Stimulated activated naive CD8-positive, alpha-beta T cell treated with anti-CD3 and anti-CD28 coated beads, Interleukin-15, Interleukin-2, amounts not matched to agents 100 ng/mL and 50 ng/mL, for 24 hours (primary cell): ENCODE data around the gene BAIAP2L1.
"Not testable (repeated sequence)": the region's sequence is repeated elsewhere in the genome, so short reads cannot be mapped to it uniquely, and the experiment has no call there.

Source experiments
- H3K27ac Mint-ChIP-seq: one replicate; pipeline ENCODE4 v1.8.0; 2021; ENCODE audit warnings: mild to moderate bottlenecking, mixed read lengths
- H3K27me3 Mint-ChIP-seq: one replicate; pipeline ENCODE4 v1.8.0; 2021; ENCODE audit warnings: mixed read lengths
- H3K36me3 Mint-ChIP-seq: one replicate; pipeline ENCODE4 v1.8.0; 2021; ENCODE audit warnings: low read depth, mixed read lengths
- H3K4me1 Mint-ChIP-seq: one replicate; pipeline ENCODE4 v1.8.0; 2021; ENCODE audit warnings: low read depth, mixed read lengths
- H3K4me3 Mint-ChIP-seq: one replicate; pipeline ENCODE4 v1.8.0; 2021; ENCODE audit warnings: mild to moderate bottlenecking, mixed read lengths
- H3K9me3 Mint-ChIP-seq: one replicate; pipeline ENCODE4 v1.8.0; 2021; ENCODE audit warnings: mixed read lengths

The BAIAP2L1 gene

DNA sequence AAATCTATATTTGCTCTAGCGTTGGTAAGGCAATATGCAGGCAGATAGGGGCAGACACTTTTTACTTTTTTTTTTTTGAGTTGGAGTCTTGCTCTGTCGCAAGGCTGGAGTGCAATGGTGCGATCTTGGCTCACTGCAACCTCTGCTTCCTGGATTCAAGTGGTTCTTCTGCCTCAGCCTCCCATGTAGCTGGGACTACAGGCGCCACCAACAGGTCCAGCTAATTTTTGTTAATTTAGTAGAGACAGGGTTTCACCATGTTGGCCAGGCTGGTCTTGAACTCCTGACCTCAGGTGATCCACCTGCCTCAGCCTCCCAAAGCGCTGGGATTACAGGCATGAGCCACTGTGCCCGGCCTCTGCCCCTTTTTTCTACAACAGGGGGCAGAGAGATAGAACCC is 12.8 kb upstream of the BAIAP2L1 start:
- H3K4me3 Mint-ChIP-seq, H3K9me3 Mint-ChIP-seq, H3K4me1 Mint-ChIP-seq, H3K36me3 Mint-ChIP-seq, H3K27ac Mint-ChIP-seq: not testable (repeated sequence)
- peaks cover 16% of the 10 kb centered on the region for H3K27me3 Mint-ChIP-seq

DNA sequence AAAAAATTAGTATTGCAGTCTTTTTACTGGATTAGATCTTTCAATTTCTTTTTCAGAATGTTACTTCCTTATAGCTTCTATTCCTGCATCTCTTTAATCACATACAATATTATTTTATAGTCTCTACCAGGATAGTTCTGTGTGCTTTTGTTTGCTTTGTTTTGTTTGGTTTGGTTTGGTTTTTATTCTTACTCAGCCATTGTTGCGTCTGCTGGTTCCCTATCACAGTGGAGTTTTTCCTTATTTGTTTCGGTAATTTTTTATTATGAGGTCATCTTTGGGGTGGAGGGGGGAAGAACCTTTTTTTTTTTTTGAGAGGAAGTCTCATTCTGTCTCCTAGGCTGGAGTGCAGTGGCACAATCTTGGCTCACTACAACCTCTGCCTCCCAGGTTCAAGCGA is 9.0 kb upstream of the BAIAP2L1 start:
- H3K9me3 Mint-ChIP-seq, result no peaks in the 10 kb centered on the region
- peaks cover 10% of the 10 kb centered on the region for H3K27me3 Mint-ChIP-seq
- no peak overlapping the region for H3K27ac Mint-ChIP-seq
- no peak overlapping the region for H3K4me3 Mint-ChIP-seq
- no peaks in the 10 kb centered on the region for H3K36me3 Mint-ChIP-seq
- no peaks in the 10 kb centered on the region for H3K4me1 Mint-ChIP-seq

DNA sequence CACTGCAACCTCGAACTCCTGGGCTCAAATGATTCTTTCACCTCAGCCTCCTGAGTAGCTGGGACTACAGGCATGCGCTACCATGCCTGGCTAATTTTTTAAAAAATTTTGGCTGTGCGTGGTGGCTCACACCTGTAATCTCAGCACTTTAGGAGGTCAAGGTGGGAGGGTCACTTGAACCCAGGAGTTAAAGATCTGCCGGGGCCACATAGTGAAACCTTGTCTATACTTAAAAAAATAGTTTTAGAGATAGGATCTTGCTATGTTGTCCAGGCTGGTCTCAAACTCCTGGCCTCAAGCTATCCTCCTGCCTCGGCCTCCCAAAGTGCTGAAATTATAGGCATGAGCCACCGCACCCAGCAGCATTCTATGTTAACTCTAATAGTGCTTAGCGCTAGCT is 7.3 kb upstream of the BAIAP2L1 start:
- not testable (repeated sequence) for H3K9me3 Mint-ChIP-seq, H3K36me3 Mint-ChIP-seq, H3K4me3 Mint-ChIP-seq, H3K27me3 Mint-ChIP-seq, H3K27ac Mint-ChIP-seq, H3K4me1 Mint-ChIP-seq

DNA sequence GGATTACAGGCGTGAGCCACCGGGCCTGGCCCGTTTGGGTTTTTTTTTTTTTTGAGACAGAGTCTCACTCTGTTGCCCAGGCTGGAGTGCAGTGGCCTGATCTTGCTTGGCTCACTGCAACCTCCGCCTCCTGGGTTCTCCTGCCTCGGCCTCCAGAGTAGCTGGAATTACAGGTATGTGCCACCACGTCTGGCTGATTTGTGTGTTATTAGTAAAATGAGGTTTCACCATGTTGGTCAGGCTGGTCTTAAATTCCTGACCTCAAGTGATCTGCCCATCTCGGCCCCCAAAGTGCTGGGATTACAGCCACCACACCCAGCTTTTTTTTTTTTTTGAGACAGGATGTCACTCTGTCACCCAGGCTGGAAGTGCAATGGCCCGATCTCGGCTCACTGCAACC is 5.9 kb upstream of the BAIAP2L1 start:
- no peak overlapping the region for H3K27ac Mint-ChIP-seq

DNA sequence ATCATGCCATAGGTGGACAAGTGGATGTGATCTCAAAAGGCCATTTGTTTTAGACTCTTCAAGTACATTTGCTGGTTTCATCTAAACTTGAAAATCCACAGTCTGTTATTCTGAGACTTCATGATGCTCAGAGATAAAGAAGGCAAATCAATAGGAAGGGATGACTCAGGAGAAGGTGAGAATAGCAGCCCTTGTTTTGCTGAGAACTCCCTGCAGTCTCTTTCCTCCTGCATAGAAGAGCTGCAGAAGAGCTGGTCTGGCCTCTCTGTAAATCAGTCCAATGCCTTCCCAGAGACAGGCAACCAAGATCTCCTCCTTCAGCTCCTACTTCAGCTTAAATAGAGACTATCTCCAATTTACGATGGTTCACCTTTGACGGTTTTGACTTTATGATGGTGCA is 4.0 kb upstream of the BAIAP2L1 start:
- H3K4me1 Mint-ChIP-seq, result peaks cover 3% of the 10 kb centered on the region
- H3K4me3 Mint-ChIP-seq, result no peak overlapping the region
- no peaks in the 10 kb centered on the region for H3K9me3 Mint-ChIP-seq
- H3K36me3 Mint-ChIP-seq, result no peaks in the 10 kb centered on the region
- H3K27ac Mint-ChIP-seq, result no peak overlapping the region
- peaks cover 1% of the 10 kb centered on the region for H3K27me3 Mint-ChIP-seq

More for the DNA sequence above, 5.9 kb upstream of the BAIAP2L1 start:
- no peaks in the 10 kb centered on the region for H3K36me3 Mint-ChIP-seq
- no peaks in the 10 kb centered on the region for H3K4me1 Mint-ChIP-seq
- H3K4me3 Mint-ChIP-seq, result no peak overlapping the region
- peaks cover 6% of the 10 kb centered on the region for H3K27me3 Mint-ChIP-seq
- H3K9me3 Mint-ChIP-seq, result no peaks in the 10 kb centered on the region

DNA sequence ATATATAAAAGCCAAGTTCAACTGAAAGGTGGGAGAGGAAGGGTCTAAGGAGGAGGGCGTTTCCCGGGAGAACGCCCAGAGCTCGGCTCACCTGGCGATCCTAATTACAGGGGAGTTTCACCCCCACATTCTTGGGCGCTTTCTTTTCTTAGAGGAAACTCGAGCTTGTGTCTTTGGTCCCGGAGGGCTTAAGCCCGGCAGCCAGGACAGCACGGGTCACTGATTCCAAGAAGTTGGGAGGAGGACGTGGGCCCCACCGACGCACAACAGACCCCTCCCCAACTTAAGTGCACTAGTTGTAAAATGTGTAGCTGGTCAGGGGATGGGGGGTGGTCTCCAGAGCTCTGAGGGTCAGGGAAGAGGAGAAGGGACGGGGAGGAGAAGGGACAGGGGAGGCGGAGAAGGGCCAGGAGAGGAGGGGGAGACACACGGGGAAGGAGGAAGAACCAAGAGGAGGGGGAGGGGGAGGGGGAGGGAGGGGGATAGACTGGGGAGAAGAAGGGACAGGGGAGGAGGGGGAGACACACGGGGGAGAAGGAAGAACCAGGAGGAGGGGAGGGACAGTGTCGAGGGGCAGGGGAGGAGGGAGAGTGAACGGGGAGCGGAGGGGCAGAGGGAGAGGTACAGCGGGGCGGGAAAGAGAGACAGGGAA is 874 bp downstream of the BAIAP2L1 start:
- Mint-ChIP-seq H3K36me3 (no peaks in the 10 kb centered on the region), H3K9me3 (no peaks in the 10 kb centered on the region), H3K4me1 (peaks cover 10% of the 10 kb centered on the region), H3K27me3 (peaks cover 28% of the 10 kb centered on the region), H3K27ac (no peak overlapping the region), H3K4me3 (no peak overlapping the region)

DNA sequence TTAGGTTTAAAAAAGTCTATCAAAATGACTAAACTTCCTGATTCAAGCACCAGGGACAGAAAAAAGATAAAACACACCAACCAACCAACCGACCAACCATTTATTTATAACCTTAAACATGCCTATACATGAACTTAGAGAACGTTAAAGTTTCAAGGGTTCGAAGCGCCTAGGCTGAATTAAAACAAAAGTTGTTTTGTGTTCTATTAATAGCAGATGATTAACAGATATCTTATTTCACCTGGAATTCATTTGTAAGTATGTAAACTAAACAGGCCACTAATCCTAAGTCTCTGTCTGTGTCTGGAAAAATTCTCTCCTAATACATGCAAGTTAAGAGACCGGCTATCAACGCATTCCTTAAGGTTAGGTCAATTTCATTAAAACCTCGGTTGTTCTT is 1.4 kb downstream of the BAIAP2L1 start:
- peaks cover 10% of the 10 kb centered on the region for H3K4me1 Mint-ChIP-seq
- H3K9me3 Mint-ChIP-seq, result no peaks in the 10 kb centered on the region
- no peak overlapping the region for H3K4me3 Mint-ChIP-seq
- no peaks in the 10 kb centered on the region for H3K36me3 Mint-ChIP-seq
- H3K27ac Mint-ChIP-seq, result peak overlapping the region; percentile 17
- H3K27me3 Mint-ChIP-seq, result peaks cover 28% of the 10 kb centered on the region

DNA sequence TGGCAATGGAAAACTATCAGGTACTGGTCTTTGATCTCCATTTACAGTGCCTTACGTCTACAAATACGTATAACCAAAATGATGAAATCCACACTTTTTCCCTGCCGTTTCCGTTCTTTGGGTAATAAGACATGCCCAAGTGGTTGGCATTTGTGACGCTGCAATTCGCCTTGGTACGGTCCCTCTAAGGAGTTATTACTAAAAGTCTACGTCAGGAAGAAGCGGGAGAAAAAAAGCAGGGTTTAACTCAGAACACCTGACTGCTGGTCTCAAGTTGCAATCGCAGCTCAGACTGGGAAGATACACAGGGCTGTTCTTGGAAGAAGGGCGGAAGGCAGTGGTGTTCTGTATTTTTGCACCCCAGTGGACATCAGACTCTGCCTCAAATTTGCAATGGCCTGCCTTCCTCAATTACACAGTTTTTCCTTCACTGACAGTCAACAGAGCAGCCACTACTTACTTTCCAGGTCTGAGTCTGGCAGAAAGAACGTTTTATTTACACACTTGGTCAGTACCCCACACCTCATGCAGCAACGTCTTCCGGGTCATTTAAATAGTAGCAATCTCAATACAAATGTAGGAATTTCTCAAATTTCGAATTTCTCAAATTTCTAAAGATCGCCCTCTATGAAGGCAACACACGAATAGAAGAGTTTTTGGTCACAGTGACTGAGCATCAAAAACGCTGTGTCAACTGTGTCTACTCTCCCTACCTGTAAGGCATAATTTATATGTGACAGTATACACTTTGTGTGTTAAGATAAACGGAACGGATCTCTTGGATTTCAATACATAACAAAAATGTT is 2.1 kb downstream of the BAIAP2L1 start:
- Mint-ChIP-seq H3K27me3 (peaks cover 28% of the 10 kb centered on the region), H3K9me3 (no peaks in the 10 kb centered on the region), H3K36me3 (no peaks in the 10 kb centered on the region), H3K27ac (no peak overlapping the region), H3K4me1 (peaks cover 10% of the 10 kb centered on the region), H3K4me3 (no peak overlapping the region)

DNA sequence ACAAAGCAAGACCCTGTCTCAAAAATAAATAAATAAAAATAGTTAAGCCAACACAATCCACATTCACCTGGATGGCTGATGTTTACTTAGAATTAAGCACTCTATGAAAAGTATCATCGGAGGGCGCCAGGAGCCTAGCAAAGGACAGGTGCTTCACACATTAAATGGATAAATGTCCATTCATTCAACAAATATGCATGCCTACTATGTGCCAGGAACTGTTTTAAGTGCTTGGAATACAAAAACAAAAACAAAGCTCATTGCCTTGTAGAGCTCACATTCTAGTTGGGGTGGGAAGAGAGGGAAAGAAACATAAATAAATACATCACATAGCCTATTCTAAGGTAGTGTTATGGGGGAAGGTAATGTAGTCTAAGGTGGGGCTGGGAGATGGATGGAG is 4.1 kb downstream of the BAIAP2L1 start:
- H3K4me1 Mint-ChIP-seq, result peaks cover 10% of the 10 kb centered on the region
- H3K27ac Mint-ChIP-seq, result no peak overlapping the region
- no peaks in the 10 kb centered on the region for H3K36me3 Mint-ChIP-seq
- no peak overlapping the region for H3K4me3 Mint-ChIP-seq
- H3K9me3 Mint-ChIP-seq, result no peaks in the 10 kb centered on the region
- H3K27me3 Mint-ChIP-seq, result peaks cover 31% of the 10 kb centered on the region

DNA sequence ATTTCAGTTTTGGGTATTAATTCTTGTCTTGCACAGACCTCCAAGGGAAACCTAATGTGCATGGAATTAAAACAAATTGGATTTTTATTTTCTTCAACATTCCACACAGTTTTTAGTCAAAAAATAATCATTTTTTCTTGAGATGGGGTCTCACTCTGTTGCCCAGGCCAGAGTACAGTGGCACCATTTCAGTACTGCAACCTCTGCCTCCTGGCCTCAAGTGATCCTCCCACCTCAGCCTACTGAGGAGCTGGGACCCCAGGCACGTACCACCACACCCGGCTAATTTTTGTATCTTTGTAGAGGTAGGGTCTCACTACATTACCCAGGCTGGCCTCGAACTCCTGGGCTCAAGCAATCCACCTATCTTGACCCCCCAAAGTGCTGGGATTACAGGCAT is 4.9 kb downstream of the BAIAP2L1 start:
- peaks cover 7% of the 10 kb centered on the region for H3K4me1 Mint-ChIP-seq

DNA sequence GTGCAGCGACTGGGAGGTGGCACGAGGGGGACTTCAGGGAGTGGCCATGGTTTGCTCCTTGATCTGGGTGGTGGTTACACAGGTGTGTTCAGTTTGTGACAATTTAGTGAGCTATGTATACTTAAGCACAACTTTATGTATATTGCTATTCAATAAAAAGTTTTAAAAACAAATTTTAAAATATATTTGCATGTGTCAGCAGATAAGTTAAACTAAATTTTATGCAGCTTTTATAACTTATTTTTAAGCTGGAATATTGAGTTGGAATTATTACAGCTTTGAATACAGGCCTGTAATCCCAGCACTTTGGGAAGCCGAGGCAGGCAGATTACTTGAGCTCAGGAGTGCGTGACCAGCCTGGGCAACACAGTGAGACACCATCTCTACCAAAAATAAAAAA is 5.4 kb downstream of the BAIAP2L1 start:
- no peaks in the 10 kb centered on the region for H3K9me3 Mint-ChIP-seq
- H3K4me1 Mint-ChIP-seq, result peaks cover 7% of the 10 kb centered on the region
- H3K36me3 Mint-ChIP-seq, result no peaks in the 10 kb centered on the region
- H3K27me3 Mint-ChIP-seq, result peaks cover 34% of the 10 kb centered on the region
- no peak overlapping the region for H3K27ac Mint-ChIP-seq
- no peak overlapping the region for H3K4me3 Mint-ChIP-seq

More for the DNA sequence above, 4.9 kb downstream of the BAIAP2L1 start:
- Mint-ChIP-seq H3K27me3 (peaks cover 34% of the 10 kb centered on the region), H3K36me3 (no peaks in the 10 kb centered on the region), H3K27ac (no peak overlapping the region), H3K9me3 (no peaks in the 10 kb centered on the region), H3K4me3 (no peak overlapping the region)

DNA sequence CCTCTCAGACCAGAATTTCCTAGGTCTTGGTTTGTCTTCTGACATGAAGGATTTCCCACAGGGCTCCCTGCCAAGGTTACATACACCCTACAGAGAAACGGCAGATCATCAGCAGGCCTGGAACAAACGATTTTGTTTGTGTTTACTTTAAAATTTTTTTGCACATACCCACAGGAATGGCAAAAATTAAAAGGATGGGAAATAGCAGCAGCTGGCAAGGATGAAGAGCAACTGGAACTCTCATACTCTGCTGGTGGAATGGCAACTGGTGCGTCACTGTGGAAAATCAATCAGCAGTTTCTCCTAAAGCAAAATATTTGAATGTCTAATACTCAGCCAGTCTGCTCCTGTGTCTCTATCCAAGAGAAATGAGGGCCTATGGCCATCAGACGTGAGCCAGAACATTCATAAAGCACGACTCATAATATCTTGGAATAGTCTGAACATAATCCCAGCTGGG is 6.5 kb downstream of the BAIAP2L1 start:
- Mint-ChIP-seq H3K27ac (no peak overlapping the region), H3K9me3 (no peaks in the 10 kb centered on the region), H3K27me3 (peaks cover 28% of the 10 kb centered on the region), H3K4me1 (peaks cover 3% of the 10 kb centered on the region), H3K4me3 (no peak overlapping the region), H3K36me3 (no peaks in the 10 kb centered on the region)

DNA sequence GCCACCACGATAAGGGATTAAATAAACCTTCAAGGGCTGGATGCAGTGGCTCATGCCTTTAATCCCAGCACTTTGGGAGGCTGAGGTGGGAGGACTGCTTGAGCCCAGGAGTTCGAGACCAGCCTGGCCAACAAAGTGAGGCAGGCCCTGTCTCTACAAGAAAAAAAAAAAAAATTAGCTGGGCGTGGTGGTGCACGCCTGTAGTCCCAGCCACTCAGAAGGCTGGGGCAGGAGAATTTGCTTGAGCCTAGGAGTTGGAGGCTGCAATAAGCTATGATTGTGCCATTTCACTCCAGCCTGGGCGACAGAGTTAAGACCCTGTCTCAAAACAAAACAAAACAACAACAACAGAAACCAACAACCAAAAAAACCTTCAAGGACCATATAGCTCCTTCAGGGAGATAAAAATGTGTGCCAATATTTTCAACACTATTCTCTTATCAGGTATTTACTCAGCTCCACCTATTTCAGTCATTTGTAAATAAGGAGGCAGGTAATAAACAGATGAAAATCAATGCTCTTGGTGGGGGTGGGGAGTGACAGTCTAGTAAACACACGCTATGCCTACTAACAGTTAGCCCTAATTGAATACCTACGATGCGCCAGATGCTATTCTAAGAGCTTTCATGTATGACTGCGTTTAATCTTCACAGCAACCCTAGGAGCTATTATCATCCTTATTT is 13.2 kb downstream of the BAIAP2L1 start:
- no peak overlapping the region for H3K27ac Mint-ChIP-seq
- H3K9me3 Mint-ChIP-seq, result no peaks in the 10 kb centered on the region
- H3K4me3 Mint-ChIP-seq, result no peak overlapping the region

DNA sequence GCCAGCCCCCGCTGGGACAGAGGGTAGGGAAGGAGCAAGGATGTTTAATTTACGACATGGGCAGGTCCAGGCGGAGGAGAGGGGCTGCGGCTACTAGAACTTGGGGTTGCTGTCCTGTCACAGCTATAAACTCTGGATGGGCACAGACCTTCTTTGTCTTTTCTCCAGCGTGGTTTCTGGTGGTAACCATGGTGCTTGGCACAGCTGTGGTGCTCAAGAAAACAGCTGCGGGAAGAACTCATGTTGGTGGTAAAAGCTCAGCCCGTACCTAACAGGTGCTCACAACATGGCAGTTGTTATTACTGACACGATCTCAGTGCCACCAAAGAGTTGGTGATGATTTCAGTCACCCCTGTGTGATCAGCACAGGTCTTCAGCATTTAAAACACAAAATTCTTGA is 13.8 kb downstream of the BAIAP2L1 start:
- Mint-ChIP-seq H3K27ac (no peak overlapping the region), H3K27me3 (peaks cover 5% of the 10 kb centered on the region), H3K9me3 (no peaks in the 10 kb centered on the region), H3K36me3 (no peaks in the 10 kb centered on the region), H3K4me1 (no peaks in the 10 kb centered on the region), H3K4me3 (no peak overlapping the region)

More for the DNA sequence above, 13.2 kb downstream of the BAIAP2L1 start:
- no peaks in the 10 kb centered on the region for H3K36me3 Mint-ChIP-seq
- H3K27me3 Mint-ChIP-seq, result peaks cover 5% of the 10 kb centered on the region
- H3K4me1 Mint-ChIP-seq, result no peaks in the 10 kb centered on the region

DNA sequence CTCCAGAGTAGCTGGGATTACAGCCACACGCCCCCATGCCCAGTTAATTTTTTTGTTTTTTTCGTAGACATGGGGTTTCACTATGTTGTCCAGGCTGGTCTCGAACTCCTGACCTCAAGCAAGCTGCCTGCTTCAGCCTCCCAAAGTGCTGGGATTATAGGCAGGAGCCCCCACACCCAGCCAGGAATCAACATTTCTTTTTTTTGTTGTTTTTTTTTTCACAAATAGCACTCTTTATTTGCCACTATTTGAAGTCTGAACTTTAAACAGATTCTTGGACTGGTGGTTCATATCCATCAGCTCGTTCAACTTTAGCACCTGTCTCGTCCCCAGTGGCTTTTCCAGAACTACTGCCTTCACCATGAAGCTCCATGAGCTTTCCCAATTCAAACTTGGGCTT is 15.4 kb downstream of the BAIAP2L1 start:
- not testable (repeated sequence) for H3K36me3 Mint-ChIP-seq, H3K27me3 Mint-ChIP-seq, H3K27ac Mint-ChIP-seq, H3K4me3 Mint-ChIP-seq, H3K9me3 Mint-ChIP-seq, H3K4me1 Mint-ChIP-seq
